GM06990 (cell line): ENCODE measurements around the gene CDK13.
A peak's percentile ranks its signal among the peaks of the same experiment; 100 is the strongest.

ENCODE experiments used
- DNase-seq: peaks from one replicate; pipeline ENCODE4 v3.0.0-alpha.2; 2011; ENCODE audit not compliant: insufficient read length; ENCODE audit errors: extremely low read depth
- H3K27me3 ChIP-seq: replicated peaks from 2 replicates; pipeline ENCODE4 v1.6.0; 2011; ENCODE audit warnings: low read length; ENCODE audit not compliant: control insufficient read depth, insufficient read depth
- H3K36me3 ChIP-seq: 2 replicates; pipeline ENCODE4 v1.5.1; 2011; ENCODE audit warnings: low read length; ENCODE audit not compliant: control insufficient read depth, insufficient read depth
- H3K4me3 ChIP-seq: replicated peaks from 2 replicates; pipeline ENCODE4 v1.5.1; 2011; ENCODE audit warnings: low read depth, mild to moderate bottlenecking, control low read depth, low read length
- CTCF ChIP-seq: IDR thresholded peaks from 2 replicates; pipeline ENCODE4 v1.5.1; 2011; ENCODE audit warnings: low read length, control low read depth, mild to moderate bottlenecking, inconsistent platforms; ENCODE audit not compliant: insufficient read depth, poor library complexity, severe bottlenecking

Gene CDK13

DNA sequence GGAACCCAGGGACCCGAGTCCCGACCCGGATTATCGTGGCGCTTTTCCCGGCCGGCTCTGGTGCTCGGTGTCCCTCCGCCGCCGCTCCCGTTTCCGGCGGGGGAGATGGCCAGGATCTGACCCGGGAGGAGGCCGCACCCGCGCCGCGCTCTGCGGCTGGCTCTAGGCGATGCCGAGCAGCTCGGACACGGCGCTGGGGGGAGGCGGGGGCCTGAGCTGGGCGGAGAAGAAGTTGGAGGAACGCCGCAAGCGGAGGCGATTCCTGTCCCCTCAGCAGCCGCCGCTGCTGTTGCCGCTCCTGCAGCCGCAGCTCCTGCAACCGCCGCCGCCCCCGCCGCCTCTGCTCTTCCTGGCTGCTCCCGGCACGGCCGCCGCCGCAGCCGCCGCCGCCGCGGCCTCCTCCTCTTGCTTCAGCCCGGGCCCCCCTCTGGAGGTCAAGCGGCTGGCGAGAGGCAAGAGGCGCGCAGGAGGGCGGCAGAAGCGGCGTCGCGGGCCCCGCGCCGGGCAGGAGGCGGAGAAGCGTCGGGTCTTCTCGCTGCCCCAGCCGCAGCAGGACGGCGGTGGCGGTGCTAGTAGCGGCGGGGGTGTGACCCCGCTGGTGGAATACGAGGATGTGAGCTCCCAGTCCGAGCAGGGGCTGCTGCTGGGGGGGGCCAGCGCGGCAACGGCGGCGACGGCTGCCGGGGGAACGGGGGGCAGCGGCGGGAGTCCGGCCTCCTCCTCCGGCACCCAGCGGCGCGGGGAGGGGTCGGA is 593 bp downstream of the CDK13 start:
- no peak for TF ChIP-seq CTCF
- Histone ChIP-seq H3K27me3 (no peaks in the 10 kb centered on the region), H3K4me3 (peak overlapping the region; percentile 91), H3K36me3 (no peaks in the 10 kb centered on the region)
- peak; percentile 66 for DNase-seq

DNA sequence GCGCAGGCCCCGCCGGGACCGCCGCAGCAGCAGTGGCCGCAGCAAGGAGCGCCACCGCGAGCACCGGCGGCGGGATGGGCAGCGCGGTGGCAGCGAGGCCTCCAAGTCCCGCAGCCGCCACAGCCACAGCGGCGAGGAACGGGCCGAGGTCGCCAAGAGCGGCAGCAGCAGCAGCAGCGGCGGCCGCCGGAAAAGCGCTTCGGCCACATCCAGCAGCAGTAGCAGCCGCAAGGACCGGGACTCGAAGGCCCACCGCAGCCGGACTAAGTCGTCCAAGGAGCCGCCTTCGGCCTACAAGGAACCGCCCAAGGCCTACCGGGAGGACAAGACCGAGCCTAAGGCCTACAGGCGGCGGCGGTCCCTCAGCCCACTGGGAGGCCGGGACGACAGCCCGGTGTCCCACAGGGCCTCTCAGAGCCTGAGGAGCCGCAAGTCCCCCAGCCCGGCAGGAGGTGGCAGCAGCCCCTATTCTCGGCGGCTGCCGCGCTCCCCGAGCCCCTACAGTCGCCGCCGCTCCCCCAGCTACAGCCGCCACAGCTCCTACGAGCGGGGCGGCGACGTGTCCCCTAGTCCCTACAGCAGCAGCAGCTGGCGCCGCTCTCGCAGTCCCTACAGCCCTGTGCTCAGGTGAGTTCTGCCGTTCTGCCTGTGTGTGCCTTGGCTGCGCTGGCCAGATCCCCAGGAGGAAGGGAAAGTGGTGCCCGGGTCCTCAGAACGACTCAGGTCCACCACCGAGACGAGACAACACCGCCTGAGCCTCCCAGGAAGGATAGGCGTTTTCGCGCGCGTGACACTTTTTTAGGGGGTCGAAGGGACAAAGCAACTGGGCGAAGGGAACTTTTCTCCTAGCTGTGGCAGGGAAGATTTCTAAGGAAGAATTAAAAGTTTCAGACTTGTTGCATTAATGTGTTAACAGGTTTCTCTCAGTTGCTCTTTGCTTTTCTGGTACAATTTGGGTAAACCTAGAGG is 1.5 kb downstream of the CDK13 start:
- no peaks in the 10 kb centered on the region for H3K36me3 ChIP-seq
- no peaks in the 10 kb centered on the region for H3K27me3 ChIP-seq
- peak overlapping the region; percentile 91 for H3K4me3 ChIP-seq
- peak; percentile 86 for DNase-seq
- TF ChIP-seq CTCF: peak; percentile 56

GRCh38 chr7:39952374-39952773 is 2.3 kb downstream of the CDK13 start:
- Histone ChIP-seq H3K27me3 (no peaks in the 10 kb centered on the region), H3K4me3 (peak overlapping the region; percentile 91), H3K36me3 (no peaks in the 10 kb centered on the region; the same call in 1 of the 2 replicates)
- TF ChIP-seq CTCF: no peak
- no peak for DNase-seq

- Histone ChIP-seq H3K36me3 (no peaks in the 10 kb centered on the region; the same call in 1 of the 2 replicates), H3K27me3 (no peaks in the 10 kb centered on the region), H3K4me3 (peak overlapping the region; percentile 91)
- TF ChIP-seq CTCF: no peak
- no peak for DNase-seq
Observed at GRCh38 chr7:39952803-39953202, 2.7 kb downstream of the CDK13 start.

- no peak for DNase-seq
- Histone ChIP-seq H3K36me3 (no peaks in the 10 kb centered on the region; the same call in 1 of the 2 replicates), H3K27me3 (no peaks in the 10 kb centered on the region), H3K4me3 (no peak overlapping the region; the same call in 1 of the 2 replicates)
- TF ChIP-seq CTCF: no peak
Observed at GRCh38 chr7:39954694-39955093, 4.6 kb downstream of the CDK13 start.
